GM19395 (cell line): ENCODE measurements around the gene RERG.

Experiments used
- ATAC-seq: cut with Tn5 transposase; IDR thresholded peaks from one replicate; pipeline ENCODE4 v1.9.1; 2021; ENCODE audit warnings: mild to moderate bottlenecking, moderate library complexity; ENCODE audit not compliant: unreplicated experiment

Gene RERG

DNA sequence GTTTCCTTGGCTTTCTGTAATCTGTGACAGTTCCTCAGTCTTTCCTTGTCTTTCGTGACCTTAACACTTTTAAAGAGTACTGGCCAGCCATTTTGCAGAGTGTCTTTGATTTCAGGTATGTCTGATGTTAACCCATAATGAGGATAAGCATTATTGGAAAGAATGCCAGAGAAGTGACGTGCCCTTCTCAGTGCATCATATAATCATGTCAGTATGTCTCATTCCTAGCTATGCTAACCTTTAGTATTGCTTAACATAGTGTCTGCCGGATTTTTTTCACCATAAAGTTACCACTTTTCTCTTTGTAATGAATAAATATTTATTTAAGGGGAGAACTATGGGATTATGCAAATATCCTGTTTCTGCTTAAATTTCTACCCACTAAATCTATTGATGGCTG is 28.5 kb downstream of the RERG start:
- no peak for ATAC-seq

DNA sequence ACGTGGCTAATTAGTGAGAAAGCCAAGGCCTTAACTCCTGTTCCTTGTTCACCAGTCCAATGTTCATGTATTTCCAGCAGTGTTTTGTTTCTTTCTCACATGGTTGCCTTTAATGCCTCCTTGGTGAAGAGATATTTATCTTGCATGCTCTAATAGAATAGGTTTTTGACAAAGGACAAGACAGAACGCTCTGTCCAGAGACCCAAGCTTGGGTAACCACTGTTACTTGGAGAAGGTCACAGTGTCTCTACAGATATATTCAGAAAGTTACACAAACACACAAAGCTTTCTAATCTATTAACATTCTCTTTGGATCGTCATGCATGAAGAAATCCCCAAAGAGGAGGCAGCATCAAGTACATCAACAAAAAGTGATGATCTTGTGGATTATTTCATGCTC is 33.1 kb downstream of the RERG start:
- no peak for ATAC-seq

DNA sequence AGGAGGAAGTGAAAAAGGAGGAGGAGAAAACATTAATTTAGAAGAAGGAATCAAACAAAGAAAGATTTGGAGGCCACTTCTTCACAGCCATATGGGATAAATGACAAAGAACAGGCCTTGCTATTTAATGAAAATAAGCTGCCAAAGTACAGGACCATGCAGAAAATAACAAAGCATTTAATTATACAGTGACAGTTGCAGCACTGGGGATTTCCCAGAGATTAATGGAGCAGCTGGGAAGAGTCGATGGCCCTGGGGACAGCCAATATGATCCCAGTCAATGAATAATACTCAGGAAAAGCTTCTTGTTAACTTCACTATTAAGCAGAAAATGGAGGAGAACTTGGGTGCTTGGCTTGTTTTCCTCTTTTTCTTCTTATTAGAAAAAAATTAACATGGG is 34.6 kb downstream of the RERG start:
- no peak for ATAC-seq

DNA sequence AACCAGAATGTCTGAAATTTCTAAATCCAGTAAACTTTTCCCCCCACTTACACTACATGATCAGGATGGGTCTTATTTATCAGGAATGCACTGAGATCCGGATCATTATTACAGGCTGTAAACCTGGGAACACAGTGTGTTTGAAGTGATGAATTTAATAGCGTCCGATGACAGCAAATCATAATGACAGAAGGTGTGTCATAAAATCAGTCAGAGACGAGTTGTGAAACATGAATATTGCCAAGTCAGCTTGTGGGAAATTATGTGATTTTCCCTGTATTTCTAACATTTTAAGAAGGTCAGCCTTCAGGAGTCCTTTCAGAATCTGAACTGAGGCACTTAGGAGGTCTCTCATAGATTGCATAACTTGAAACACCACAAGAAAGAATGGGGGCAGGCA is 36.7 kb downstream of the RERG start:
- ATAC-seq = no peak

DNA sequence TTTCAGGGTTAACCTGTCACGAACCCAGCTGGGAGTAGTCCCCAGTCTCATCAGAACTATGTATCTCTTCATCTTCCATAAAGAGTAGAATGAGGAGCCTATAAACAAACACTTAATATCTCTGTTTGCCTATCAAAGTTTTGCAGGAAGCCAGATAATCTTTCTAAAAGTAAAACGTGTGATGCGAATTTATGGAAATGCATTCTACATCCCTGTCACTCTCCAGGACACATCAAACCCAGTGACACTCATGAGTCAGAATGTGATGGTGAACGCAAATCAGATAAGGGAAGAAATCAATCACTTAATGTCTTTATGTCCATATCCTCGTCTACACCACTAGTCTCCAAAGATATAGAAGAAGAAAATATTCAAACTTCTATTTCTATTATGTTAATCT is 37.4 kb downstream of the RERG start:
- ATAC-seq = no peak

DNA sequence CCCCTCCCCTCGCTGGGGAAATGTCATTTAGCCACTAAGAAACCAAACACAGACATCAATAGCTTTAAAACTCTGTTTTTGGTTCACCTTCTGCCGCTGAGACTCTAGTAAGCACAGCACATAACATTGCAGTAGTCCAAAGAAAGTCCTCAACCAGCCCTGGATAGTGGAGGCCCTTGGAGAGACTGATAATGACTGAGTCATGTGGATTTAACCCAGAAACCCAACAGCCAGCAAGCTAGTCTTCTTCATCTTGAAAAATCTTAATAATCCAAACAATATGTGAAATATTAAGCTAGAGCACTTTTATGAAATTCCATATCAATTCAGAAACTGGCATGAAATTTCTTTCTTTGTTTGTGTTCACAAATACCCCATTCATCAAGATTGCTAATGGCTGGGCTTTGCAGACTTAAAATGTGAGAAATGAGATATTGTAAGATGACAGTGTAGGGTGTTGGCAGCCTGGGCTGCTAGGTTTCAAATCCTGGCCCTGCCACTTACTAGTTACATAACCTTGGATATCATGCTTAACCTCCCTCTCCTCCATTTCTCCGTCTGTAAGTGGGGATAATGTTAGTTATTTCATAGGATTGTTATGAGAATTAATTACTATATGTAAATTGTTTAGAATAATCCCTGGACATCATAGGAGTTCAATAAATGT is 40.1 kb downstream of the RERG start:
- ATAC-seq = no peak

DNA sequence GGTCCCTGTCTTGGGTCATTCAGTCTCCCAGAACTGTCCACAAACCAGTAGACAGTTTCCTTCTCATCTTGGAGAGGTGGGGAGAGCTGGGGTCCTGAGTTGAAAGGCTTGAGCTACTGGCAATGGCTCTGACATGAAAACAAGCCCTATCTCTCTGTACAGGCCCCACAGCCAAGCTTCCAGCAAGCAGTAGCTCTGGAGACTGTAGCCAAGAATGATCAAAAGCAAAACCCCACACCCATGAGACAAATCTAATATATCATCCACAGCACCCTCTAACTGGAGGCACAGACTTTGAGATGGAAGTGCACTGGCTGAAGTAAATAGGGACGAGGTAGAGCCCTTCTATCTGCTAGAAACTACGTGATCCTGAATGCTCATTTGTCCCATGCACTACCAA is 40.9 kb downstream of the RERG start:
- ATAC-seq = no peak

DNA sequence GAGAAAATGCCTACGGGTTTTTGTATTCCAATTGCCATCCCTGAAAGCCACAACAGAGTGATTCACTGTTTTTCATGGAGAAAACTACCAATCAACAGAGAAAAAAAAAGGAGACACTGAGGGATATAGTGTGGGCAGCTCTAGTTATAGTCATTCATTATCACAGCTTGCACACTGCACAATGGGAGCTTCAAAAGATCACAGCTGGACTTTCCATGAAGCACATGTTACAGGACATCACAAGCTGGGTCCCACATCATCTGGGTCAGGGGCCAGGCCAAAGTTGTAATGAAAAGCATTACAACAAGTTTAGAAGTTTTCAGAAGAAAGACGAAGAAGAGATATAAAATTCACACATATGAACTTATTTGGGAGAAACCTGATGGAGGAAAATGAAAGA is 41.5 kb downstream of the RERG start:
- no peak for ATAC-seq

DNA sequence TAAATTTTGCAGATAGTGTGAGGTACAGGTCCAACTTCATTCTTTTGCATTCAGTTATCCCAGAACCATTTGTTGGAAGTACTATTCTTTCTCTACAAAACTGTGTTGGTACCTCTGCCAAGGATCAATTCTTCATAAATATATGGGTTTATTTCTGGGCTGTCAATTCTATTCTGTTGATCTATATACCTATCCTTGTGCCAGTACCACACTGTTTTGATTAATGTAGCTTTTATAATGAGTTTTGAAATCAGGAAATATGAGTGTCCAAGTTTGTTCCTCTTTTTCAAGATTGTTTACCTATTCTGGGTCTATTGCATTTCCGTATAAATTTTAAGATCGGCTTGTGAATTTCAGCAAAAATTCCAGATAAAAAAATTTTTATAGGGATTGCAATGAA is 48.1 kb downstream of the RERG start:
- no peak for ATAC-seq

DNA sequence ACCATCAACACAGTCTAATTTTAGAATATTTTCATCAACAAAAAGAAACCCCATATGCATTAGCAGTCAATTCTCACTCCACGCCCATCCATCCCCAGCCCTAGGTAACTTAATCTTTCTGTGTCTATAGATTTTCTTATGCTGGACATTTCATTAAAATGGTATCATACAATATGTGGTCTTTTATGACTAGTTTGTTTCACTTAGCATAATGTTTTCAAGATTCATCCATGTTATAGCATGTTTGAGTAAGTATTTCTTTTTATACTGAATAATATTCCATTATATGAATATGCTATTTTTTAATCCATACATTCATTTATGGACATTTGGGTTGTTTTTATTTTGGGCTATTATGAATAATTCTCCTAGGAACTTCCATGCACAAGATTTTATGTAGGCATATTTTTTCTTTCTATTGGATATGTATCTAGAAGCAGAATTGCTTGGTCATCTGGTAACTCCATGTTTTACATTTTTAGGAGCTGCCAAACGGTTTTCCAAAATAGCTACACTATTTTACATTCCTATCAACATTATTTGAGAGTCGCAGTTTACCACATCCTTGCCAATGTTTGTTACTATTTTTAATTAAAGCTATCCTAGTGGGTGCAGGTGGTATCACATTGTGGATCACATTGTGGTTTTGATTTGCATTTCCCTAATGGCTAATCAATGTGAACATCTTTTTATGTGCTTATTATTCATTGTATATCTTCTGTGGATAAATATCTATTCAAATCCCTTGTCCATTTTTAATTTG is 49.0 kb downstream of the RERG start:
- no peak for ATAC-seq

DNA sequence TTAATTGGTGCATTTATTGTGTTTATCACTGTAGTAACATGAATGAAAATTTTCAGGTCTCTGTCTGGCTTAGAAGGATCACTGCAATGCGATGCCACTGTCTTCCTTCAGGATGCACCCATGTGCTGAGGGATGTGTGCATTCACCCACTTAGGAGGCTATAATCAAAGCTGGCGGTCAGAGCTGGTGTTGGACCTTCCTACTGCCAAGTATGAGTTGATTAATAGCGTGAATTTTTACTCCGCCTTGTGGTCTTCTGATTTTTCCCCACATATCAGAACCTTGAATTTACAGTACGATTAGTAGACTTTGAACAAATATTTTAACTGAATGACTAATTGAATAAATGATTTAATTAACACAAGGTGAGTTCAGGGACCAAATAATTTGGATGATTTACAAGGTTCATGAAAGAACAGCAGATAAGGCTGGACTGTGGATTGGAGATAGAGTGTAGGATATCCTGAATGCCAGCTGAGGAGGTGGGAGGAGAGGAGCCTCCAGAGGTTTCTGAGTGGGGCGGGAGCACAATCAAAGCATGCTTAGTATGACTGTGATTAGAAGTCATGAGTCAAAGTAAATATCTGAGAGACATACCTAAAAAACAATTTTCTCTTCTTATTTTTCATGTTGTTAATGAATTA is 50.1 kb downstream of the RERG start:
- ATAC-seq = no peak

DNA sequence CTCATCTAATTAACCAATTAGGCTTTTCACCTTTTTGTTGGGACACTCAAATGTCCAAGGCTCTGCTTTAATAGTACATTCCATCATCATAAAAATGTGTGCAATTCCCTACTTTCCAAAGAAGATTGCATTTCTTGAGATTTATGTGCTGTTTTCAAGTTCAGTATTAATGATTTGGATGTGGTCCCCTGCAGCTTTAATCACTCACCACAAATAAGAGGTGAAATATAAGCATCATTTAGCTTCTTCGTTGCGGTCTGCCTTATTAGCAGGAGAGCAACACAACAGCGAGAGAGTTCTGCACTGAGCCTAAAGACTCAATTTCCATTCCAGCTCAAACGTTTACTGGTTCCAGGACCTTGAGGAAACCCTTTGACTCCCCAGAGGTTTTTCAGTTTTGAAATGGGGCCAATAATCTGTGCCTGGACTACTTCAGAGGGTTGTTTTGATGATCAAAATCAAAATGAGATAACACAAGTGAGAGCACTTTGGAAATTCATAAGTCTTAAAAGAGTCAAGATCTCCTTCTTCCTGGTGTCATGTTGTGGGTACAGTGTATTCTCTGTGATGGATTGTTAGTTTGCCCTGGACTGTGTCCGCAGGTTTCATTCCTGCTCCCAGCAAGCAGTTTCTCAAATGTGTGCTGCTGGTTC is 53.1 kb downstream of the RERG start:
- ATAC-seq = no peak

DNA sequence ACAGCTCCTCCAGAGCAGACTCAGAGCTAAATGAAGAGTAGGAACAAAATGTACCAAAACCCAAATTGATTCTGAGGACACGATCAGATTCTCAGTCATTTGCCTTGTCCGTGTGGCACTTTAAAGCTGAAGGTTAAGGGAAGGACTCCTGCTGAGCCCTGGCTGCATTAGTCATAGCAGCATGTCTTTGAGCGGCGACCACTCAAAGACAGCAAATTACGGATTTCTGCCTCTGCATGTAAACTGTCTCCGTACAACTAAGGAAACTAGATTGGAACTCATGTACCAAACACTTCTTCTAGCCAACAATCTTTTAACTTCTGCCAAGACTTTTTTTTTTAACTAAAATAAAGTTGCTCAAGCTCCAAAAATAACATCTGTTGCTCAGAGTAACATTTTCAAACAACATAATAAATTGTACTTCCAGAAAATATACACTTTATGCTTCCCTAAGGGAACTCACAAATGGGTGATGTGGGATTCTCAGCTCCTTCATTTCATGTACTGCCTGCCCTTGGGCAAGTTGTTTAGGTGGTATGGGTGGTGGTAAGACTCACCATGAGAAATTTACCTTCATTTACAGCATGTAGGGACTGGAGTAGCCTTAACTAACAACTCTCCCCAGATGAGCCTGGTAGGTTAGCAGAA is 56.1 kb downstream of the RERG start:
- no peak for ATAC-seq

DNA sequence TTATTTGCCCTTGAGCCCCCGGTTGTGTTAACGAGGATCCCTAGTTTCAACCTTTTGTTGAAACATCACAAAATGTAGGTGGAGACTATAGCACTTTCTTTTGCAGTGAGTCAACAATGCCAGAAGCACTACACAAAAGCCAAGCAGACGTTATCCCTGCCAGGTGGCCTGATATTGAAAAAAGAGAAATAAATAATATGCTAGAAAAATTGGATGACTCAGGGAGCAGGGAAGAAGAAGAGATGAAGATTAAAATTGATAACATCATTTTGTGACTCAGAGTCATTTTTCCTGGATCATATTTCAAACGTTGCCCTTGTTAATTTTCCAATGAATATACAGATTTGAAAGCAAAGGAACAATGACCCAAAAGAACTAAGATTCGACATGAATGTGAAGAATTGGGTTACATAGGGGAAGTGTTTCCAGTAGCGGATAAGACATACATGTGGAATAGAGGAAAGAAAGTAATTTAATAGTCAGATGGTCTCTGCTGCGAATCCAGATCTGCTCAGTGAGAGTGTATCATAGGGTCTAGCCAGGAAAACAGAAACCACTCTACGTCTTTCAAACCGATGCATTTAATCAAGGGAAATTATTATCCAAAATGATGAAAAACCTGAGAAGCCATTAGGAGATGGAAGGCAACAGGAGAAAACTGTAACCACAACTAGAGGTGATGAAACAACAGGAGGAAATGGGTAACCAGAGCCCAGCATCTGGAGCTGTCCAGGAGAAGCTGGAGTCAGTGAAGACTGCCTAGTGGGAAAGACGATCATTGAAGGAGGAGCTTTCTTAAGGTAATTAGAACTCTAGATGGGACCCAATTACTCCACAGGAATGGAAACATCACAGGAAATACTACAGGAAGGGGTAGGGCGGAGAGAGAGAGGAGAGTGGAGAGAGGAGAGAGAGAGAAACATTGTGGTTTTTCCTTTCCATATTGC is 57.9 kb downstream of the RERG start:
- ATAC-seq = no peak

DNA sequence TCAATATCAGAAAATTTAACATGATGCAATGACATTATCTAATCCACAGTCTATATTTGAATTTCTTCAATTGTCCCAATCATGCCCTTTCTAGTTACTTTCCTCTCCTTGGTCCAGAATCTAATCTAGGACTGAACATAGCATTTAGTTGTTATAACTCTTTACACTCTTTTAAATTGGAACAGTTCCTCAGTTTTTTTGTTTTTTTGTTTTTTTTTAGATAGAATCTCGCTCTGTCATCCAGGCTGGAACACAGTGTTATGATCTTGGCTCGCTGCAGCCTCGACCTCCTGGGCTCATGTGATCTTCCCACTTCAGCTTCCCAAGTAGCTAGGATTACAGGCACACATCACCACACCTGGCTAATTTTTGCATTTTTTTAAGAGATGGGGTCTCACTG is 63.1 kb downstream of the RERG start:
- no peak for ATAC-seq

DNA sequence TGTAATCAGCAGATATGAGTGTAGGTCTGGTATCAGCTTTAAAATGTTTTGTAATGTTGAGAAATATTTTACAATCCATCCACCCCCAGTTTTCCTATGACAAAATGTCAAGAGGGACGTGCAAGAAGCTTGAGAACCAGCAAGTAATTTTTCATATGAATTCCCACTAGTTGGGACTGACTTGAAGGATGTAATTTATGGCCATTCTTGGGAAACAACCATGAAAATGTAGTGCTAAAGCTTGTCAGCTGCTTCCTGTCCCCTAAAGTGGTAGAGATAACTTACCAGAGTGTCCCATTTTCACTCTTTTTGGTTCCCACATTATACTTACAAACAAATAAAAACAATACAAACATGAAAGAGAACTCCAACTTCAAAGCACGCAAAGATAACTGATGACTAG is 63.9 kb downstream of the RERG start:
- no peak for ATAC-seq

DNA sequence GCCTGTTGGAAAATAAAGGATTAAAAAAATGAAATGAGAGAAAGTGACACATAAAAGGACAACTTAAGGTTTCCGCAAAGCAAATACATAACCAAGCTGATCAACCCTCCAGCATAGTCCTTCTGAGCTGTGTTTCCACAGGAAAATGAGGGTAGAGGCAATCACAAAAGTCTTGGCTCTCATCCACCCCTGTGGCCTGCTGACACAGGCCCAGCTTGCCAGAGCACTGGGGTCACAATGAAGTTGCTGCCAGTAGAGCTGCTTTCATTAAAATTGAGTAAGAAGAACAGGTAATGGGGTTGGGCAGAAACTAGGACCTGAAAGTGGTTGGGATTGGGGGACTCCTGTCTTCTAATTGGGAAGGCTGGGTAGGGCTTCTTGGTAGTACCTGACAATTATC is 65.9 kb downstream of the RERG start:
- no peak for ATAC-seq

DNA sequence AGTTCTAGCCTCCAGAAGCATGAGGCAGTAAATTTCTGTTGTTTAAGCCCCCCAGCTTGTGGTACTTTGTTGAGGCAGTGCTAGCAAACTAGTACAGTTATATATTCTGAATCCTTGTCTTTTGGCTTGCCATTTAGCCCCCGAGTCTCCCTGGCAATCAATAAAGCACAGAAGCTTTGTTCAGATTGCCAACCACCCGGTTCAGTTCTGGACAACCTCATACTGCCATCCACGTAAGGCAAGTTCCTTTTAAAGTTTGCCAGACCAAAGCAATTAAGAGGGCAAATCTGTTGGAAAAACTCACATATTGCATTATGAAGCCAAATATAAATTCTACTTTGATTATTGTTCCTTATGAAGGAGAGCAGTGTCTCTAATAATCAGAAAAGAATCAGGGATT is 67.1 kb downstream of the RERG start:
- ATAC-seq = no peak

DNA sequence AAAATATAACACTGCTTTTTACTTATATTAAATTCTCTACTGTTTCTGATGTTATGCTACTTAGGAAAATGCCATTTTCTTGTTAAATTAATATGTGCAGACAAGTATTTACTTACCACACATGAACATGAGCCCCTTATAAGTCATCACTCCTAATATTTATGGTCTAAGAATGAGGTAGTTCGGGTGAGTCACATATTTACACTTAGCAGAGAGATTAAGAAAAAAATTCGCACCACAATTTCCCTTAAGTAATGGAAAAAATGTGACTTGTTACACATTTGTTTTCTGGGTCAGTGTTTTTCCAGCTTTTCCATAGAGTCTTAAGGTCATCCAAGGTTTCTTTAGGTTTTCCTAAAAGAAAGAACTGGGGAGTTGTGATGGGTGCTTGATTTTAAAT is 68.3 kb downstream of the RERG start:
- ATAC-seq = no peak

DNA sequence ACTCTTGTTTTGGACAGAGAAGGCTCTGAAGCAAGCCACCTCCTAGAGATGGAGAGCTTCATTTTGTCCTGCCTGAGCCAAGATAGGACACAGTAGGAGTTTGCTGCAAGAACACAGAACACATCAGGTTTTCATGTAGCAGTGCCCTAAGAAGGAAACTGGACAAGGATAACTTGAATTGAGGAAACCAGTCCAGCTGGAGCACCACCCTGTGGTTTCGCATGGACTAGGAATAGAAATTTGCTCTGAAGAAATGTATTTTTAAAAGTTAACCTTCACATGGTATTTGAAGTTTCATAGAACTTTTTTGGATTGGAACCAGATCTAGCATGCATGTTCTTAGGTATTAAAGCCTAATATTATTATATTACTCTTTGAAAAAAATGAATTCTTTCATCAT is 68.8 kb downstream of the RERG start:
- ATAC-seq = no peak
